Hematopoietic multipotent progenitor cell treated with erythropoietin and hydrocortisone succinate and interleukin-3 and kit ligand, for 17 days (in vitro differentiated cells): ENCODE data around the gene ARL10.
A peak's percentile ranks its signal among the peaks of the same experiment; 100 is the strongest.

Experiments used
- DNase-seq: peaks from one replicate; pipeline ENCODE4 v3.0.0-alpha.2; 2015; ENCODE audit warnings: low spot score

Gene ARL10

GRCh38 chr5:176362233-176362490 lies 3.1 kb upstream of the ARL10 start:
- no peak for DNase-seq

- no peak for DNase-seq
Measured at GRCh38 chr5:176364765-176365350, 429 bp upstream of the ARL10 start.

GRCh38 chr5:176366232-176366894 lies 1.1 kb downstream of the ARL10 start:
- no peak for DNase-seq

GRCh38 chr5:176368726-176369125 lies 3.4 kb downstream of the ARL10 start:
- no peak for DNase-seq

- DNase-seq = no peak
Measured at GRCh38 chr5:176369934-176370711, 4.8 kb downstream of the ARL10 start.

- no peak for DNase-seq
Measured at GRCh38 chr5:176371621-176372539, 6.6 kb downstream of the ARL10 start.

- no peak for DNase-seq
Measured at GRCh38 chr5:176373100-176373818, 8.0 kb downstream of the ARL10 start.

- DNase-seq = no peak
Measured at GRCh38 chr5:176379881-176380280, 14.6 kb downstream of the ARL10 start.

- no peak for DNase-seq
Measured at GRCh38 chr5:176381423-176381822, 16.1 kb downstream of the ARL10 start.

GRCh38 chr5:176381979-176382378 lies 16.7 kb downstream of the ARL10 start:
- DNase-seq = no peak

- no peak for DNase-seq
Measured at GRCh38 chr5:176382721-176383120, 17.4 kb downstream of the ARL10 start.

GRCh38 chr5:176383248-176383905 lies 18.1 kb downstream of the ARL10 start:
- DNase-seq = no peak

GRCh38 chr5:176383961-176384360 lies 18.7 kb downstream of the ARL10 start:
- no peak for DNase-seq

- no peak for DNase-seq
Measured at GRCh38 chr5:176384366-176384930, 19.2 kb downstream of the ARL10 start.

GRCh38 chr5:176384991-176385390 lies 19.7 kb downstream of the ARL10 start:
- DNase-seq = no peak

GRCh38 chr5:176386491-176386890 lies 21.2 kb downstream of the ARL10 start:
- DNase-seq = no peak

GRCh38 chr5:176387384-176387925 lies 22.2 kb downstream of the ARL10 start:
- DNase-seq = peak; percentile 13

- DNase-seq = no peak
Measured at GRCh38 chr5:176388003-176388443, 22.7 kb downstream of the ARL10 start.

- DNase-seq = peak; percentile 99
Measured at GRCh38 chr5:176388444-176389134, 23.3 kb downstream of the ARL10 start, which contains the start of the genes HIGD2A and NOP16. TSS of gene HIGD2A (plus strand) at chr5:176388751. CDS start at chr5:176388820, 69 bp downstream. TSS of gene NOP16 (minus strand) at chr5:176388598. CDS start at chr5:176388539, 59 bp downstream.
